ENCODE measurements around the gene PTPRM. TPM values are rescaled to one million over a fixed set of nuclear protein-coding genes. Genes with fewer than 3 reads are reported as not detected.

PTPRM gene
- total and polyA plus RNA-seq, 4 donors: 9.2 to 23.0 (median 12.7) TPM

DNA sequence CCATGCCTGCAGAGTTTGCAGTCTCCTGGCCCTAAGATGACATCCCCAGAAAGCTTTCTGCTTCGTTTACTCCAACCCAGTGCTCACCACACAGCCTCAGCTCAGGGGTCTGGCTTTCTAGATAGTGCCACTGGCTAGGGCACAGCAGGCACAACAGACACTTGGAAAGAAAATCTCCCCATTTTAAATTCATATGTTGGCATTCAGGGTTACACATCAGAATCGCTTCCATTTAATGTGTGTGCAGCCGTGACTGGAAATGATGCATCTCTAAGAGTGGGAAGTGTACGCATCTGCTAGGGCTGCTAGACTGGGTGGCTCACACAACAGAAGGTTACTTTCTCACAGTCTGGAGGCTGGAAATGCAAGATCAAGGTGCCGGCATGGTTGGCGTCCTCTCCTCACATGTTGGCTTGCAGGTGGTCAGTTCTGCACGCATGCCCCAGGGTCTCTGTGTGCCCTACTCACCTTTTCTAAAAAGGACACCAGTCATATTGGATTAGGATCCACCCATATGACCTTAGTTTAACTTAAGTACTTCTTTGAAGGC lies 712.7 kb downstream of the PTPRM start:
- 97% methylated on average over 7 of the region's 7 CpGs for WGBS
- Histone ChIP-seq H3K36me3 (ENCODE audit: control insufficient read depth in 4 of 4, insufficient read depth in 3 of 4, low read depth in 1 of 4, low read length in 3 of 4) (no peaks in the 10 kb centered on the region), H3K27me3 (ENCODE audit: control insufficient read depth in 4 of 4, insufficient read depth in 4 of 4, low read length in 3 of 4) (no peaks in the 10 kb centered on the region), H3K9ac (ENCODE audit: low read depth in 1 of 2, low read length in 2 of 2) (no peak overlapping the region), H3K4me1 (ENCODE audit: control insufficient read depth in 4 of 4, insufficient read depth in 4 of 4, low read length in 3 of 4) (no peaks in the 10 kb centered on the region), H3K27ac (ENCODE audit: low read depth in 1 of 2, low read length in 2 of 2) (no peak overlapping the region), H3K9me3 (ENCODE audit: control insufficient read depth in 4 of 4, low read length in 3 of 4) (no peaks in the 10 kb centered on the region), H3K4me3 (ENCODE audit: low read depth in 1 of 3, low read length in 3 of 3) (no peak overlapping the region)
- DNase-seq (ENCODE audit: low spot score): no peak
- TF ChIP-seq HNF4A (conservative IDR thresholded peaks at IDR 0.05) (no peak), GABPA (IDR thresholded peaks at IDR 0.05 in 1 of 2, conservative IDR thresholded peaks at IDR 0.05 in 1 of 2) (no peak), SP1 (IDR thresholded peaks at IDR 0.05) (no peak), JUND (IDR thresholded peaks at IDR 0.05) (no peak), RAD21 (IDR thresholded peaks at IDR 0.05) (no peak), TAF1 (conservative IDR thresholded peaks at IDR 0.05) (no peak), NR2F2 (IDR thresholded peaks at IDR 0.05) (no peak), FOXA2 (IDR thresholded peaks at IDR 0.05) (no peak), YY1 (IDR thresholded peaks at IDR 0.05) (no peak), RXRA (IDR thresholded peaks at IDR 0.05) (no peak), EGR1 (IDR thresholded peaks at IDR 0.05; ENCODE audit: low read depth in 2 of 2) (no peak), HNF4G (IDR thresholded peaks at IDR 0.05) (no peak), FOXA1 (IDR thresholded peaks at IDR 0.05) (no peak)
- TF ChIP-seq, protein P1, sequence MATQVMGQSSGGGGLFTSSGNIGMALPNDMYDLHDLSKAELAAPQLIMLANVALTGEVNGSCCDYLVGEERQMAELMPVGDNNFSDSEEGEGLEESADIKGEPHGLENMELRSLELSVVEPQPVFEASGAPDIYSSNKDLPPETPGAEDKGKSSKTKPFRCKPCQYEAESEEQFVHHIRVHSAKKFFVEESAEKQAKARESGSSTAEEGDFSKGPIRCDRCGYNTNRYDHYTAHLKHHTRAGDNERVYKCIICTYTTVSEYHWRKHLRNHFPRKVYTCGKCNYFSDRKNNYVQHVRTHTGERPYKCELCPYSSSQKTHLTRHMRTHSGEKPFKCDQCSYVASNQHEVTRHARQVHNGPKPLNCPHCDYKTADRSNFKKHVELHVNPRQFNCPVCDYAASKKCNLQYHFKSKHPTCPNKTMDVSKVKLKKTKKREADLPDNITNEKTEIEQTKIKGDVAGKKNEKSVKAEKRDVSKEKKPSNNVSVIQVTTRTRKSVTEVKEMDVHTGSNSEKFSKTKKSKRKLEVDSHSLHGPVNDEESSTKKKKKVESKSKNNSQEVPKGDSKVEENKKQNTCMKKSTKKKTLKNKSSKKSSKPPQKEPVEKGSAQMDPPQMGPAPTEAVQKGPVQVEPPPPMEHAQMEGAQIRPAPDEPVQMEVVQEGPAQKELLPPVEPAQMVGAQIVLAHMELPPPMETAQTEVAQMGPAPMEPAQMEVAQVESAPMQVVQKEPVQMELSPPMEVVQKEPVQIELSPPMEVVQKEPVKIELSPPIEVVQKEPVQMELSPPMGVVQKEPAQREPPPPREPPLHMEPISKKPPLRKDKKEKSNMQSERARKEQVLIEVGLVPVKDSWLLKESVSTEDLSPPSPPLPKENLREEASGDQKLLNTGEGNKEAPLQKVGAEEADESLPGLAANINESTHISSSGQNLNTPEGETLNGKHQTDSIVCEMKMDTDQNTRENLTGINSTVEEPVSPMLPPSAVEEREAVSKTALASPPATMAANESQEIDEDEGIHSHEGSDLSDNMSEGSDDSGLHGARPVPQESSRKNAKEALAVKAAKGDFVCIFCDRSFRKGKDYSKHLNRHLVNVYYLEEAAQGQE (IDR thresholded peaks at IDR 0.05): no peak
- TF ChIP-seq, protein P2, sequence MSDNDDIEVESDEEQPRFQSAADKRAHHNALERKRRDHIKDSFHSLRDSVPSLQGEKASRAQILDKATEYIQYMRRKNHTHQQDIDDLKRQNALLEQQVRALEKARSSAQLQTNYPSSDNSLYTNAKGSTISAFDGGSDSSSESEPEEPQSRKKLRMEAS (IDR thresholded peaks at IDR 0.05): no peak
- TF ChIP-seq, protein P3, sequence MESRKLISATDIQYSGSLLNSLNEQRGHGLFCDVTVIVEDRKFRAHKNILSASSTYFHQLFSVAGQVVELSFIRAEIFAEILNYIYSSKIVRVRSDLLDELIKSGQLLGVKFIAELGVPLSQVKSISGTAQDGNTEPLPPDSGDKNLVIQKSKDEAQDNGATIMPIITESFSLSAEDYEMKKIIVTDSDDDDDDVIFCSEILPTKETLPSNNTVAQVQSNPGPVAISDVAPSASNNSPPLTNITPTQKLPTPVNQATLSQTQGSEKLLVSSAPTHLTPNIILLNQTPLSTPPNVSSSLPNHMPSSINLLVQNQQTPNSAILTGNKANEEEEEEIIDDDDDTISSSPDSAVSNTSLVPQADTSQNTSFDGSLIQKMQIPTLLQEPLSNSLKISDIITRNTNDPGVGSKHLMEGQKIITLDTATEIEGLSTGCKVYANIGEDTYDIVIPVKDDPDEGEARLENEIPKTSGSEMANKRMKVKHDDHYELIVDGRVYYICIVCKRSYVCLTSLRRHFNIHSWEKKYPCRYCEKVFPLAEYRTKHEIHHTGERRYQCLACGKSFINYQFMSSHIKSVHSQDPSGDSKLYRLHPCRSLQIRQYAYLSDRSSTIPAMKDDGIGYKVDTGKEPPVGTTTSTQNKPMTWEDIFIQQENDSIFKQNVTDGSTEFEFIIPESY (IDR thresholded peaks at IDR 0.05): no peak
- TF ChIP-seq, protein P4, sequence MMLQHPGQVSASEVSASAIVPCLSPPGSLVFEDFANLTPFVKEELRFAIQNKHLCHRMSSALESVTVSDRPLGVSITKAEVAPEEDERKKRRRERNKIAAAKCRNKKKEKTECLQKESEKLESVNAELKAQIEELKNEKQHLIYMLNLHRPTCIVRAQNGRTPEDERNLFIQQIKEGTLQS (IDR thresholded peaks at IDR 0.05): no peak
- TF ChIP-seq, protein P5, sequence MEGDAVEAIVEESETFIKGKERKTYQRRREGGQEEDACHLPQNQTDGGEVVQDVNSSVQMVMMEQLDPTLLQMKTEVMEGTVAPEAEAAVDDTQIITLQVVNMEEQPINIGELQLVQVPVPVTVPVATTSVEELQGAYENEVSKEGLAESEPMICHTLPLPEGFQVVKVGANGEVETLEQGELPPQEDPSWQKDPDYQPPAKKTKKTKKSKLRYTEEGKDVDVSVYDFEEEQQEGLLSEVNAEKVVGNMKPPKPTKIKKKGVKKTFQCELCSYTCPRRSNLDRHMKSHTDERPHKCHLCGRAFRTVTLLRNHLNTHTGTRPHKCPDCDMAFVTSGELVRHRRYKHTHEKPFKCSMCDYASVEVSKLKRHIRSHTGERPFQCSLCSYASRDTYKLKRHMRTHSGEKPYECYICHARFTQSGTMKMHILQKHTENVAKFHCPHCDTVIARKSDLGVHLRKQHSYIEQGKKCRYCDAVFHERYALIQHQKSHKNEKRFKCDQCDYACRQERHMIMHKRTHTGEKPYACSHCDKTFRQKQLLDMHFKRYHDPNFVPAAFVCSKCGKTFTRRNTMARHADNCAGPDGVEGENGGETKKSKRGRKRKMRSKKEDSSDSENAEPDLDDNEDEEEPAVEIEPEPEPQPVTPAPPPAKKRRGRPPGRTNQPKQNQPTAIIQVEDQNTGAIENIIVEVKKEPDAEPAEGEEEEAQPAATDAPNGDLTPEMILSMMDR (IDR thresholded peaks at IDR 0.05; ENCODE audit: low read depth, low read length, missing input control): no peak
